CD4-positive, alpha-beta T cell treated with Interleukin-17A for 1 hour (primary cell): Measurements from ENCODE around the gene MS4A18.
"Not testable (repeated sequence)": the region's sequence is repeated elsewhere in the genome, so short reads cannot be mapped to it uniquely, and the experiment has no call there.

Experiments
- DNase-seq: peaks from one replicate; pipeline ENCODE4 v3.0.0-alpha.2; 2020

MS4A18 gene

GRCh38 chr11:60724420-60724819, at the start of gene MS4A18:
Gene MS4A18, plus strand, starts transcription at chr11:60724720.
- no peak for DNase-seq

DNA sequence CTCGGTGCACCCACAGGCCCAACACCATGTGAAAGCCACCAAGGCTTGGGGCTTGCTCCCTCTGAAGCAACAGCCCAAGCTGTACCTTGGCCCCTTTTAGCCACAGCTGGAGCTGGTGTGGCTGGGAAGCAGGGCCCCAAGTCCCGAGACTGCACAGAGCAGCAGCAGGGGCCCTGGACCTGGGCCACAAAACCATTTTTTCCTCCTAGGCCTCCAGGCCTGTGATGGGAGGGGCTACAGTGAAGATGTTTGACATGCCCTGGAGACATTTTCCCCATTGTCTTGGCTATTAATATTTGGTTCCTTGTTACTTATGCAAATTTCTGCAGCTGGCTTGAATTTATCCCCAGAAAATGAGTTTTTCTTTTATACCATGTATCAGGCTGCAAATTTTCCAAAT, 46.3 kb upstream of the MS4A18 start:
- not testable (repeated sequence) for DNase-seq

DNA sequence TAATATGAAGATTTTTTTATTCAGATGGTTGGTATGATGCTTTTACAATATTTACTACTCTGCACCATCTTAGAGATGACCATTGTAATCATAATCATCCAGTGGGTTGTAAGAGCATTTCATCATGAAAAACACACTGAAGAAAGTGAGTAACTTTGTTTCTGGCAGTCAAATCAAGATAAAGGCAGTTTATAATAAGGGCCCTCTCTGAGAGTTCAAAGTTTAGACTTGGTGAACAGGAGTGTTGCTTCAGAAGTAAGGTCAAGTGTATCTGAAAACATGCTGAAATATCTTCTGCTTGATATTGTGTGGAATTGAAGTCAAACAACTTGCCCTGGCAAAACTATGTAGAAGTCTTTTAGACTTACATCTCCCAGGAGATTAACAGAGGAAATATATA, 44.6 kb upstream of the MS4A18 start:
- no peak for DNase-seq

DNA sequence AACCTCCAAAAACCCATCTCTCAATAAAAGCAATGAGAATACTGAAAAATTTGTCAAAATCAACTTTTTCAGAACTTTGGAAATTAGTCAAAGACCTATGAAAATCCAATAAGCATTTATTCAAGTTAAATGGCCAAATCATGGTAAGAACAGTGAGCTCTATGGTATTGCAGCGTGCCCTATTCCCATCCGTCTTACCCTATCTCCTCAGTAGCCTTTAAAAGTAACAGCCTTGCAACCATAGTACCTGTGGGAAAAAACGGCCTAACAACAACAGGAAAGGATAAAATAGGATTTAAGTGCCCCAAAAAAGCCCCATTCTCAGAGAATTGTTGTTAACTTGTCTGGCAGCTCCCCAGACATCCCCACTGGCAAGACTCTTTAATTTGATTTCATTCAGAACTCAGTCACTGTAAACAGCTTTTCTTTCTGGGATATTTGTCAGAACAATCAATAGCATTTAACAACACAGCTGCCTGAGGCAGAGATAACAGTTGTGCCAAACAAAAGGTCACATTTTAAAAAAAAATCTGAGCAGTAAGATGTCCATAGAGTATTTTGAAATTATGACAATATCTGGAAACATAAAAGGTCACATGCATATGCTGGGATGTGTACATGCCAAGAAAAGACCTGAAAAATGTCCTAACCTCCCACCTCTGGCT, 43.9 kb upstream of the MS4A18 start:
- DNase-seq: no peak

- not testable (repeated sequence) for DNase-seq
Measured at GRCh38 chr11:60684541-60684848, 40.0 kb upstream of the MS4A18 start.

DNA sequence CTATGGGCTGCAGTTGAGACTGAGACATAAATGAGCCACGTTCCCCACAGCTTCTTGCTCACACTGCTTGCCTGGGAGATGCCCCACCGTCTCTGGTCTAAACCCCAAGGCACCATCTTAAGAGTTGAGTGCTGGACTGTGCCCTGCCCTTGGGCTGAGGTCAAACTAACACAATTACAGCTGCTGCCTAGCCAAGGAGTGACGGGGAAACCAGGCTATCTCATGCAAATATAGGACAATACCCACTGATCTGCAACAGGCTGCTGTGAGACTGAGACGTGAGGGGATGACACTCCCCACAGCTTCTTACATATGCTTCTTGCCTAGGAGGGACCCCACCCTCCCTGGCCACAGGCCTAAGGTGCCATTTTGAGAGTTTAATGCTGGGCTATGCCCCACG, 32.9 kb upstream of the MS4A18 start:
- no peak for DNase-seq

DNA sequence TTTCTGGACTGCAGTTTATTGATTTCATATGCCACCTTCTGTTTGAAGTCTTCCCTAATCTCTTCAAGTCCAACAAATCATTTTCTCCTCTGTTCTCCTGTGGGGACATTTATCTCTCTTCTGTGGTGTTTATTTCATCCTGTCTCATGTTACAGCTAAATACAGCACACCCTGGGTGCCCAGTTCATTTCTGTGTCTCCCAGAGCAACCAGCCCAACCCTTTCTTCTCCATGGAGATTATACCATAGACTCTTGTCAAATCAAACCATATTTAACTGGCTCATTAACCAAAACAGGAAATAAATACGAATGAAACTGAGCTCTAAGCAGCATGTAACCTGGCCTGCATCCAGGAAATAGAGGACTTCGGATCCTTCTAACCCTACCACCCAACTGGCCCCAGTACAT, 25.2 kb upstream of the MS4A18 start, which contains the start of gene MS4A8:
TSS of gene MS4A8 (plus strand) at position 329 of the 408 bp plus-strand sequence. CDS start 1,249 bp downstream, outside the sequence.
- DNase-seq: no peak

DNA sequence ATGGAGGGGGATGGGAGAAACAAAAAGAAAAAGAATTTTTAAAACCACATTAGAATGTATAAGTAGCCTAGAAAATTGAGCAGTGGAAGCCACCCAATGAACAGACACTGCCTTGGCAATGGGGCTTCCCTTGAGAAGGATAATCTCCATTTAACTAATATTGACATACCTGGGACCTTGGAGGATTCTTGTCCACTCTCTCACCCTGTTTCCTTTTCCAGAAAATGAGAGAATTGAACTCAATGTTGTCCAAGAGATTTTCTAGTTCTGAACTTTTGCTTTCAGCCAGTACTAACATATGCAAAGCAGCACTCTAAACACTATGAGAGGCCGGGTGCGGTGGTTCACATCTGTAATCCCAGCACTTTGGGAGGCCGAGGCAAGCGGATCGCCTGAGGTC, 24.6 kb upstream of the MS4A18 start:
- DNase-seq: no peak

GRCh38 chr11:60700689-60701468, 23.6 kb upstream of the MS4A18 start:
- DNase-seq: no peak

- DNase-seq: no peak
Measured at GRCh38 chr11:60701469-60701818, 23.1 kb upstream of the MS4A18 start.

DNA sequence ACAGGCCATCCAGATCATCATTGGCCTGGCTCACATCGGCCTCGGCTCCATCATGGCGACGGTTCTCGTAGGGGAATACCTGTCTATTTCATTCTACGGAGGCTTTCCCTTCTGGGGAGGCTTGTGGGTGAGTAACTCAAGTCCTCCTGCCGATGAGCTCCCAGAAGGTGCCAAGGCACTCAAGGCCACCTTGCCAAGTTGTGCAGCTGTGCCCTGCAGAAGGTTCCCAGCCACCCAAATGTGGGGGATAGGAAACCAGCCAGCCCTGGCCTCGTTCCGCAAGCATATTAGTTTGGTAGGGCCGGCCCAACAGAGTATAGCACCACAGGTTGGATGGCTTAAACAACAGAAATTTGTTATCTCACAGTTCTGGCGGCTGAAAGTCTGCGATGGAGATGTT, 21.1 kb upstream of the MS4A18 start:
- no peak for DNase-seq

- DNase-seq: no peak
Measured at GRCh38 chr11:60705895-60706294, 18.6 kb upstream of the MS4A18 start.

GRCh38 chr11:60706931-60707330, 17.6 kb upstream of the MS4A18 start:
- DNase-seq: no peak

GRCh38 chr11:60710482-60710881, 14.0 kb upstream of the MS4A18 start:
- no peak for DNase-seq

GRCh38 chr11:60711276-60711675, 13.2 kb upstream of the MS4A18 start:
- DNase-seq: no peak

DNA sequence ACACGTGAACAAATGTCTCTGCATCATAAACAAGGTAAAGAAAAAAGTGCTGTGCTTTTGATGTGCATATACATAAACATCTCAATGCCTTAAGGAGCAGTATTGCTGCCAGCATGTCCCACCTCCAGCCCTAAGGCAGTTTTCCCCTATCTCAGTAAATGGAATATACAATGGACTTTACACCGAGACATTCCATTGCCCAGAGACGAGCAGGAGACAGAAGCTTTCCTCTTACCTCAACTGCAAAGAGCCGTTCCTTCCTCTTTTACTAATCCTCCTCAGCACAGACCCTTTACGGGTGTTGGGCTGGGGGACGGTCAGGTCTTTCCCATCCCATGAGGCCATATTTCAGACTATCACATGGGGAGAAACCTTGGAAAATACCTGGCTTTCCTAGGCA, 11.1 kb upstream of the MS4A18 start:
- DNase-seq: not testable (repeated sequence)

DNA sequence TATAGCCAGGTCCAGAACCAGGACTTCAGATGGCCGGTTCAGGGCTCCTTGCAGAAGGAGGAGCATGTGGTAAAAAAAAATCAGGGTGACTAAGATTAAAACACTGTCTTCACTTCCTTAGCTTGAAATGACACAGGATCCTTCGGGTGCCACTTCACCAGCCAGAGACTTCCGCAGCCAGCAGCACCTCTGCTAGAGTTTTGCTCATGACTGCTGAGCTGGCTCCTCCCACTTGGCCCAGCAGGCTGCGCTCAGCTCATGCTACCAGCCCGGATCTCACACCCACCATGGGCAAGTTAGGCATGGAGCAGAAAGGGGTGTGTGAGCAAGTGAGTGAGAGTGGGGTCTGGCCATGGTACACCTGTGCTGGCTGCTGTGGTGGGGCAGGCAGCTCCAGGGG, 6.6 kb upstream of the MS4A18 start:
- DNase-seq: peak; percentile 15

DNA sequence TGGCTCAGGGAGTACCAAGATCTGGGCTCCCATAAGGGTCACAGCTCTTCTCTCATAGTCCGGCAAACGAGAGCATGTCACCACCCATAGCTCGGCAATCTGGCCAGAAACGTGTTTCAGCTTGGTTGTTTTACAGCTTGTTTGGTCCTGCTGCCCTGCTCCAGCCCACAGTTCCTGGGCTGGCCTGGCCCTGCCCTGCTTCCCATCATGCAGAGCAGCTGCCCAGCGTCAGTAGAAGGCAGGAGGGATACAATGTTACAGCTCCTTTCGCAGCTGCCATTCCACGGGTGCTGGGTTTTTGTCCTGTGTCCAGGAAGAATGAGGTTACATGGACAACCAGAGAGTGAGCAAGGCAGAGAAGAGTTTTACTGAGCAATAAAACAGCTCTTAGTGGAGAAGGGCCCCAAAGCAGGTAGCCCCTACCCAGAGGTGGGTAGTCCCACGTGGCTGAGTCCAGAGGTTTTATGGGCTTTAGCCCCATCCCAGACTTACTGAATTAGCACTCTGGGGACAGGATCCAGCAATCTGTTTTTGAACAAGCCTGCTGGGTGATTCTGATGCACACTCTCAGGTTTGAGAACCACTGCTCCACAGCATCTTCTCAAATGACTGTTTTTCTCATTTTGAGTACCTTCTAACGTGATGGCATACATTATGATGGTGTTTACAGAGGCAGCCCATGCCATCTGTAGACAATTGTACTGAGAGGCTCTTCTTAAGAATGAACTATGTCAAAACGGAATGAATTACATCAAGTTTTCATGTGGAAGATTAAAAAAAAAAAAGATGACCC, 5.8 kb upstream of the MS4A18 start:
- no peak for DNase-seq

- DNase-seq: no peak
Measured at GRCh38 chr11:60719391-60719790, 5.1 kb upstream of the MS4A18 start.

DNA sequence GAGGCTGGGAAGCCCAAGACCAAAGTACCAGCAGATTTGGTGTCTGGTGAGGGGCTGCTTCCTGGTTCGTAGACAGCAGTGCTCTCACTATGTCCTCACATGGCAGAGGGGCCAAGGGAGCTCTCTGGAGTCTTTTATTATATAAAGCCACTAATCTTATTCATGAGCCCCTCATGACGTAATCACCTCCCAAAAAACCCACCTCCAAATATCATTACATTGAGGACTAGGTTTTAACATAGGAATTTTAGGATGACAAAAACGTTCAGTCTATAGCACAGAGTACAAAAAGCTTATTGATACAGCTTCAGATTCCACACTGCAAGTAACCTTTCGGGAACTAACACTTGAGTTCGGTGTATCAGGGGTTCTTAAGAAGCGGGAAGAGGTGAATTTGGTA, 4.1 kb upstream of the MS4A18 start:
- DNase-seq: no peak

DNA sequence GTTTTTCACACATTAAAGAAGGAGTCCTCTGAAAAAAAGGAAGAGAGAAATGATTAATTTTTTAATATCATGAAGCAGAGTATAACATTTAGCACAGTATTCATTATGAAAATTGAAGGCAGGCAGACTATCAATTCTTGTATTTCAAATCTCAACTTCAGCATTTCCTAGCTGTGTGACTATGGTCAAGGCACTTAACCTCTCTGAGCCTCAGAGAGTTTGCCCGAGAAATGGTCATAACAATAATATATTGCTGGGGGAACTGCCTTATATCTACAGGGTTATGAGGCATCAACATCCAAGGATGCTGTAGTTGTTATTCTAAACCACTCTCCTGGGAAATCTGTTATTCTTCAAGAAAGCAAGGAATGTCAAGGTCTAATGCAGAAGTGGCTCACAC, 1.1 kb downstream of the MS4A18 start:
- DNase-seq: no peak

GRCh38 chr11:60731586-60731985, 7.1 kb downstream of the MS4A18 start:
- no peak for DNase-seq

DNA sequence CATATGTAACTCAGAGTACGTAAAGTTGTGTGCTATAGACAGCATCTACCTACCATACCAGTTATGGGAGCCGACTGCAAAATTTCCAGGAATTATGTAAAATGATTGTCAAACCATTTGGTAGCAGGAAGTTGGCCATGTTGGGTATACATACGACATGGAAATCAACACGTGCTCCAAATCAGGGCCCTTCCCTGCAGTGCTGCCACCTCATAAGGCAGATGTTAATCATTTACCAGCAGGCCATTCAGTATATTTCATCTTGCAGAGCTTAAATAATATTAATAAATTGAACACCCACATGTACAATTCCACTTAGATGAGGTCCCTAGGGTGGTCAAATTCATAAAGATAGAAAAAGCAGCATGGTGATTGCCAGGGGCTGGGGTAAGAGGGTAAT, 9.8 kb downstream of the MS4A18 start:
- no peak for DNase-seq

DNA sequence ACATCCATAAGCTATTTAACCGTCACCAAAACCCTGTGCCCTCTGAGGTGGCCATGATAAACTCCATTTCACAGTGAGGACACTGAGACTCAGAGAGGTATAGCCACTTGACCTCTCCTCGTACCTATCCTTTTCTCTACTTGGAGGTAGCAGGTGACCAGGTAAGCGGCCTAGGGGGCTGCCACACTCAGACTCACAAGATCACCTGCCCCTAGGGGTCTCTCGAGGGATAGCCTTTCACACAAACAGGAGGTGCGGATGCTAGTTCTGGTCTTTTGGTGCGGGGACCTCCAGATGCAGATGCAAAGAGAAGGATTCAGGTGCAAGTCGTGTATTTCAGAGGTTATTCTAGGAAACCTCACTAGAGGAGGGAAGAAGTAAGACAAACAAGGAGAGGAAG, 14.6 kb downstream of the MS4A18 start:
- DNase-seq: no peak
